IMR-90 (cell line): ENCODE measurements around the gene TSGA10IP. TPM values are rescaled to one million over a fixed set of nuclear protein-coding genes. Genes with fewer than 3 reads are reported as not detected.

Source experiments
- ATAC-seq: fragments of 200-7000 bp; cut with Tn5 transposase; 2 replicates; pipeline ENCODE4 v1.9.1; 2020; ENCODE audit warnings: low read depth, mild to moderate bottlenecking, moderate library complexity
- BruUV-seq: library from RNA; stranded (reverse); fragments of 400-500 nt; replicated peaks from 2 replicates; lab custom pipeline; 2021; lab: Mats Ljungman, UMichigan
- CTCF ChIA-PET: fragments of 300-600 bp; formaldehyde crosslinking; extraction: SDS; loops from one replicate; lab custom pipeline; 2021; ENCODE audit warnings: antibody characterized with exemption; lab: Yijun Ruan, JAX
- POLR2A ChIA-PET: fragments of 300-600 bp; sonication (Branson Sonifier 250); formaldehyde crosslinking; loops from one replicate; lab custom pipeline; 2022; ENCODE audit warnings: antibody characterized with exemption; ENCODE audit not compliant: unreplicated experiment; lab: Charles Lee
- DNase-seq: peaks from one replicate; pipeline ENCODE4 v3.0.0; 2013
- H2AFZ ChIP-seq: replicated peaks from 2 replicates; pipeline ENCODE3; 2013; ENCODE audit warnings: low read length, mild to moderate bottlenecking; ENCODE audit not compliant: poor library complexity
- H2AK5ac ChIP-seq: 2 replicates; pipeline ENCODE4 v1.6.1; 2013; ENCODE audit warnings: low read depth, low read length, inconsistent platforms
- H2AK9ac ChIP-seq: replicated peaks from 2 replicates; pipeline ENCODE3; 2013; ENCODE audit warnings: mild to moderate bottlenecking, low read depth, low read length, moderate library complexity; ENCODE audit not compliant: poor library complexity
- H2BK120ac ChIP-seq: 2 replicates; pipeline ENCODE4 v1.6.1; 2013; ENCODE audit warnings: low read depth, low read length, inconsistent platforms
- H2BK15ac ChIP-seq: 3 replicates; pipeline ENCODE4 v1.6.1; 2013; ENCODE audit warnings: low read depth, low read length, inconsistent platforms
- H2BK20ac ChIP-seq: 2 replicates; pipeline ENCODE4 v1.6.1; 2013; ENCODE audit warnings: low read depth, mild to moderate bottlenecking, inconsistent platforms, low read length, moderate library complexity
- H2BK5ac ChIP-seq: 2 replicates; pipeline ENCODE4 v1.6.1; 2013; ENCODE audit warnings: mild to moderate bottlenecking, low read depth, low read length, inconsistent platforms; ENCODE audit not compliant: poor library complexity, severe bottlenecking
- H3K14ac ChIP-seq: replicated peaks from 2 replicates; pipeline ENCODE4 v1.6.1; 2013; ENCODE audit warnings: low read depth, low read length, inconsistent platforms
- H3K18ac ChIP-seq: 2 replicates; pipeline ENCODE4 v1.6.1; 2013; ENCODE audit warnings: low read depth, low read length, control low read depth
- H3K23ac ChIP-seq: 2 replicates; pipeline ENCODE4 v1.6.1; 2013; ENCODE audit warnings: low read depth, low read length, inconsistent platforms
- H3K27ac ChIP-seq: 2 replicates; pipeline ENCODE4 v1.5.1; 2013; ENCODE audit warnings: mild to moderate bottlenecking, control low read depth, low read length; ENCODE audit not compliant: insufficient read depth
- H3K27me3 ChIP-seq: 2 replicates; pipeline ENCODE4 v1.6.1; 2013; ENCODE audit warnings: low read length; ENCODE audit not compliant: control insufficient read depth, insufficient read depth
- H3K36me3 ChIP-seq: 2 replicates; pipeline ENCODE4 v1.6.1; 2013; ENCODE audit warnings: low read length, mixed read lengths; ENCODE audit not compliant: control insufficient read depth, insufficient read depth
- H3K4ac ChIP-seq: 2 replicates; pipeline ENCODE4 v1.6.1; 2013; ENCODE audit warnings: low read depth, low read length, inconsistent platforms
- H3K4me1 ChIP-seq: 2 replicates; pipeline ENCODE4 v1.6.1; 2013; ENCODE audit warnings: low read length, mixed read lengths; ENCODE audit not compliant: control insufficient read depth, insufficient read depth
- H3K4me2 ChIP-seq: 2 replicates; pipeline ENCODE4 v1.6.1; 2013; ENCODE audit warnings: low read depth, mild to moderate bottlenecking, control low read depth, low read length, moderate library complexity
- H3K4me3 ChIP-seq: 2 replicates; pipeline ENCODE4 v1.5.1; 2013; ENCODE audit warnings: low read depth, mild to moderate bottlenecking, control low read depth, low read length, moderate library complexity; ENCODE audit not compliant: insufficient read depth
- H3K56ac ChIP-seq: 2 replicates; pipeline ENCODE4 v1.6.1; 2013; ENCODE audit warnings: low read length, inconsistent platforms; ENCODE audit not compliant: insufficient read depth; ENCODE audit errors: extremely low read depth
- H3K79me1 ChIP-seq, 2 experiments: 2 replicates each; pipeline ENCODE4 v1.6.1; 2013; ENCODE audit warnings: low read length in 2 of 2, inconsistent platforms in 1 of 2, low read depth in 1 of 2
- H3K9ac ChIP-seq: 2 replicates; pipeline ENCODE4 v1.6.1; 2013; ENCODE audit warnings: low read depth, low read length, control low read depth
- H3K9me1 ChIP-seq: 2 replicates; pipeline ENCODE4 v1.6.1; 2013; ENCODE audit warnings: low read length, inconsistent platforms; ENCODE audit not compliant: insufficient read depth
- H3K9me3 ChIP-seq: 2 replicates; pipeline ENCODE4 v1.6.1; 2013; ENCODE audit warnings: low read length; ENCODE audit not compliant: control insufficient read depth, insufficient read depth
- H4K20me1 ChIP-seq: 2 replicates; pipeline ENCODE4 v1.6.1; 2013; ENCODE audit warnings: low read length, inconsistent platforms; ENCODE audit not compliant: insufficient read depth
- H4K5ac ChIP-seq: 2 replicates; pipeline ENCODE4 v1.6.1; 2013; ENCODE audit warnings: mild to moderate bottlenecking, low read depth, low read length, control low read depth
- H4K8ac ChIP-seq, 2 experiments: 2 replicates each; pipeline ENCODE4 v1.6.1; 2013; ENCODE audit warnings: low read depth in 2 of 2, low read length in 2 of 2, control low read depth in 1 of 2, inconsistent platforms in 1 of 2
- H4K91ac ChIP-seq: 2 replicates; pipeline ENCODE4 v1.6.1; 2013; ENCODE audit warnings: low read depth, low read length, inconsistent platforms; ENCODE audit not compliant: insufficient read depth
- BHLHE40 ChIP-seq: fragments of 150-350 bp; IDR thresholded peaks from 2 replicates; pipeline ENCODE4 v1.6.1; 2016; ENCODE audit warnings: mild to moderate bottlenecking, low read depth, low read length
- CEBPB ChIP-seq: IDR thresholded peaks from 2 replicates; pipeline ENCODE4 v1.6.1; 2012; ENCODE audit warnings: low read depth, low read length, improper control_type of control experiment
- CHD1 ChIP-seq: IDR thresholded peaks from 2 replicates; pipeline ENCODE4 v1.6.1; 2012; ENCODE audit warnings: low read depth, low read length, improper control_type of control experiment
- CTCF ChIP-seq: conservative IDR thresholded peaks from 2 replicates; pipeline ENCODE4 v1.5.1; 2012; ENCODE audit warnings: mild to moderate bottlenecking, low read depth, low read length, improper control_type of control experiment
- ELK1 ChIP-seq: fragments of 150-350 bp; IDR thresholded peaks from 2 replicates; pipeline ENCODE4 v1.6.1; 2016; ENCODE audit warnings: low read depth, mild to moderate bottlenecking, low read length, moderate library complexity, borderline replicate concordance
- FOS ChIP-seq: fragments of 150-350 bp; IDR thresholded peaks from 2 replicates; pipeline ENCODE4 v1.6.1; 2016; ENCODE audit warnings: low read depth, low read length
- MAFK ChIP-seq: IDR thresholded peaks from 2 replicates; pipeline ENCODE4 v1.6.1; 2012; ENCODE audit warnings: low read depth, low read length, improper control_type of control experiment
- MAZ ChIP-seq: IDR thresholded peaks from 2 replicates; pipeline ENCODE4 v1.6.1; 2012; ENCODE audit warnings: low read depth, mild to moderate bottlenecking, low read length, improper control_type of control experiment, moderate library complexity, borderline replicate concordance
- MXI1 ChIP-seq: IDR thresholded peaks from 2 replicates; pipeline ENCODE4 v1.6.1; 2012; ENCODE audit warnings: low read depth, mild to moderate bottlenecking, low read length, moderate library complexity, borderline replicate concordance
- NFE2L2 ChIP-seq: fragments of 150-350 bp; IDR thresholded peaks from 2 replicates; pipeline ENCODE4 v1.6.1; 2016; ENCODE audit warnings: low read depth, mild to moderate bottlenecking, low read length
- RAD21 ChIP-seq: IDR thresholded peaks from 2 replicates; pipeline ENCODE4 v1.6.1; 2012; ENCODE audit warnings: low read length, improper control_type of control experiment
- RCOR1 ChIP-seq: IDR thresholded peaks from 2 replicates; pipeline ENCODE4 v1.6.1; 2012; ENCODE audit warnings: mild to moderate bottlenecking, low read length, improper control_type of control experiment; ENCODE audit not compliant: insufficient replicate concordance
- RFX5 ChIP-seq: IDR thresholded peaks from 2 replicates; pipeline ENCODE4 v1.8.0; 2012; ENCODE audit warnings: low read depth, mild to moderate bottlenecking, low read length, moderate library complexity
- SMC3 ChIP-seq: fragments of 150-350 bp; IDR thresholded peaks from 2 replicates; pipeline ENCODE4 v1.6.1; 2016; ENCODE audit warnings: low read depth, mild to moderate bottlenecking, antibody characterized with exemption, low read length, moderate library complexity
- WGBS, 2 experiments: methylation state at CpG; one replicate each; pipeline versions ENCODE4 v1.1.5 to v1.1.7; 2013; ENCODE audit warnings: missing lambda C conversion rate in 2 of 2; ENCODE audit not compliant: insufficient read length in 1 of 2; ENCODE audit errors: extremely low coverage in 2 of 2; 5-methylcytosine and 5-hydroxymethylcytosine counted together
- dilution Hi-C: fragments of 300-500 bp; cut with HindIII; formaldehyde crosslinking; loops from one replicate; pipeline ENCODE4 v1.14.3; 2018; ENCODE audit warnings: low sequenced_read_pairs; ENCODE audit not compliant: unreplicated experiment
- in situ Hi-C: fragments of 300-500 bp; cut with MboI; formaldehyde crosslinking; loops from 3 replicates; pipeline ENCODE4 v1.14.3; 2019; ENCODE audit warnings: low sequenced_read_pairs, inconsistent platforms, mixed read lengths
- intact Hi-C: fragments of 100-400 bp; cut with micrococcal nuclease; formaldehyde crosslinking; loops from 2 replicates; pipeline ENCODE4 v1.10.0; 2022
- polyA plus RNA-seq, 3 experiments: library from polyadenylated mRNA; depleted of rRNA; stranded (reverse); fragments of >200 nt; gene quantifications; 2 replicates each; pipeline ENCODE4 v1.2.3, GENCODE V29; 2012; ENCODE audit warnings: low replicate concordance in 1 of 3
- total RNA-seq: library from RNA; depleted of rRNA; stranded (reverse); fragments of >200 nt; gene quantifications from 2 replicates; pipeline ENCODE4 v1.2.3, GENCODE V29; 2012

TSGA10IP gene
- total and polyA plus RNA-seq, 2 of the 4 experiments (the other 2 are of a cell fraction): 0.21 TPM; not detected in 1

- Histone ChIP-seq H2BK20ac (peak overlapping the region; percentile 94), H3K14ac (peak overlapping the region; percentile 54), H3K23ac (0 out of 2 replicates have a peak overlapping the region, but pooled peaks have one; percentile 59), H3K4me3 (no peak overlapping the region), H4K8ac (peak overlapping the region in 1 of 2 experiments; percentile 81), H3K4me2 (0 out of 2 replicates have a peak overlapping the region, but pooled peaks have one; percentile 11), H3K4ac (peak overlapping the region; percentile 88), H4K91ac (peak overlapping the region; percentile 85), H2BK120ac (peak overlapping the region; percentile 78), H4K20me1 (0 out of 2 replicates have a peak, but pooled peaks cover 3% of the 10 kb centered on the region), H3K4me1 (peaks cover 6% of the 10 kb centered on the region), H3K9me1 (peaks cover 12% of the 10 kb centered on the region), H2AK5ac (peak overlapping the region; percentile 80), H4K5ac (no peak overlapping the region), H3K9ac (0 out of 2 replicates have a peak overlapping the region, but pooled peaks have one; percentile 10), H3K27me3 (no peaks in the 10 kb centered on the region), H2BK5ac (peak overlapping the region; percentile 78), H2AFZ (peak overlapping the region; percentile 94), H3K56ac (0 out of 2 replicates have a peak overlapping the region, but pooled peaks have one; percentile 48), H3K79me1 (peaks cover 0 to 15% of the 10 kb centered on the region in 2 experiments; a peak in 2 of 4 replicates), H3K27ac (peak overlapping the region; percentile 13; the same call in 1 of the 2 replicates), H2BK15ac (peak overlapping the region; percentile 27; the same call in 2 of the 3 replicates), H3K9me3 (no peaks in the 10 kb centered on the region), H3K18ac (no peak overlapping the region; the same call in 1 of the 2 replicates), H3K36me3 (no peaks in the 10 kb centered on the region), H2AK9ac (peak overlapping the region; percentile 97)
- ChIA-PET CTCF (no interaction called here), POLR2A (no interaction called here)
- peak; percentile 33; the same call in 1 of the 2 replicates for ATAC-seq
- dilution Hi-C loops: no loop called here
- in situ Hi-C loops: no loop called here
- intact Hi-C loops: no loop called here
- BruUV-seq: no TSS peak
- 71% methylated on average over 4 of the region's 9 CpGs; no CpG with 5 or more reads in 1 of the 2 experiments for WGBS, 2 experiments
- no peak for DNase-seq
- TF ChIP-seq RFX5: no peak
- TF ChIP-seq FOS: no peak
- no peak for TF ChIP-seq MAFK
- TF ChIP-seq RCOR1: no peak
- TF ChIP-seq ELK1: no peak
- TF ChIP-seq CTCF: no peak
- TF ChIP-seq RAD21: no peak
- no peak for TF ChIP-seq NFE2L2
- no peak for TF ChIP-seq BHLHE40
- TF ChIP-seq SMC3: no peak
- TF ChIP-seq MAZ: no peak
- TF ChIP-seq MXI1: no peak
- TF ChIP-seq CEBPB: no peak
- TF ChIP-seq CHD1: no peak
These were observed 3.5 kb upstream of the TSGA10IP start for GRCh38 chr11:65941720-65942310.
